GDM1 (cell line): ENCODE measurements around the gene CRACDL.

Source experiments
- DNase-seq: peaks from one replicate; lab custom pipeline; 2025; lab: John Stamatoyannopoulos, UW

CRACDL gene

GRCh38 chr2:98926601-98927000, 9.4 kb downstream of the CRACDL start:
- DNase-seq: no peak

- no peak for DNase-seq
These were observed 11.1 kb downstream of the CRACDL start for GRCh38 chr2:98924910-98925309.

GRCh38 chr2:98924038-98924830, 11.8 kb downstream of the CRACDL start:
- DNase-seq: no peak

GRCh38 chr2:98923244-98923940, 12.6 kb downstream of the CRACDL start:
- no peak for DNase-seq

GRCh38 chr2:98921062-98921461, 15.0 kb downstream of the CRACDL start:
- no peak for DNase-seq

GRCh38 chr2:98917031-98917471, 19.0 kb downstream of the CRACDL start:
- no peak for DNase-seq

- no peak for DNase-seq
These were observed 20.2 kb downstream of the CRACDL start for GRCh38 chr2:98915751-98916358.

- no peak for DNase-seq
These were observed 21.1 kb downstream of the CRACDL start for GRCh38 chr2:98914713-98915580.

- DNase-seq: no peak
These were observed 21.9 kb downstream of the CRACDL start for GRCh38 chr2:98913916-98914712.

GRCh38 chr2:98912957-98913915, 22.8 kb downstream of the CRACDL start:
- DNase-seq: no peak

GRCh38 chr2:98912221-98912851, 23.7 kb downstream of the CRACDL start:
- DNase-seq: no peak

GRCh38 chr2:98911376-98912154, 24.5 kb downstream of the CRACDL start:
- no peak for DNase-seq

GRCh38 chr2:98911126-98911375, 25.0 kb downstream of the CRACDL start:
- DNase-seq: no peak

GRCh38 chr2:98910349-98911125, 25.5 kb downstream of the CRACDL start:
- no peak for DNase-seq

GRCh38 chr2:98909317-98910211, 26.5 kb downstream of the CRACDL start:
- DNase-seq: no peak

GRCh38 chr2:98908931-98909316, 27.1 kb downstream of the CRACDL start:
- peak; percentile 13 for DNase-seq
